Superior temporal gyrus (tissue), 1 donor: ENCODE data around the gene LRP1B.
"Not testable (repeated sequence)": the region's sequence is repeated elsewhere in the genome, so short reads cannot be mapped to it uniquely, and the experiment has no call there.

Source experiments
- DNase-seq: peaks from one replicate; pipeline ENCODE4 v3.0.0-alpha.2; 2016; ENCODE audit errors: extremely low spot score

The LRP1B gene

DNA sequence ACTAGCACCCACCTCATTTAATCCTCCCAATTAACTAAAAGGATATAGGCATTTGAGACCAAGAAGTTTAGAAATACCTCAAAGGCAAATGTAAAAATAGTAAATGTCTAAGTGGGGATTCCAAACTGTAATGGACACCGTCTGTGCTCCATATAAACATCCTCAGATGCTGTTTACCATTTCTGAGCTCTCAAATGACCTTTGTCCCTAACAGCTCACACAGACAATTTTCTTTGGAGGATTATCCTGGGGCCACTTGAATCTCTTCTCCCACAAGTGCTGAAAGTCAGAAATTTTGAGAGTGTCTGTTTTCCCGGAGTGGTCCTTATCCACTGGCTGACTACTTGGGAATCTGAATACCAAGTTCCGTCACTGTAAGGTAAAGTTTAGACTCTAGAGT is 1418.9 kb downstream of the LRP1B start:
- no peak for DNase-seq

DNA sequence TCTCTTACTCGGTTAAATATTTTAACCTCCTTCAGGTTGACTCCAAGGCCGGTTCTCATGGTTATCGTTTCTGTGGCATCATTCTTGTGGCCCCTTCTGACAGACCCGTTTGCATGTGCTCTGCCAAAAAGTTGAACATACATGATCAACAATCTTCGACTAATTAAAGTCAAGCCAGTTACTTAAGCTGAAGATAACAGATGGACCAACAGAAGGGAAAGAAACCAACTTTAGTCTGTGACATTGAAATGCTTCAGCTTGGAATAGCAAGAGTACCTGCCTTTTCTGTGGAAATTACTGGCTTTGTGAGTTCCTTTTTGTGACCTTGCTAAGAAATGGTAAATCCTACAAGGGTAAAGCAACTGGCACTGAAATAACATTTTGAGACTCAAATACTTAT is 1429.1 kb downstream of the LRP1B start:
- DNase-seq, result no peak

DNA sequence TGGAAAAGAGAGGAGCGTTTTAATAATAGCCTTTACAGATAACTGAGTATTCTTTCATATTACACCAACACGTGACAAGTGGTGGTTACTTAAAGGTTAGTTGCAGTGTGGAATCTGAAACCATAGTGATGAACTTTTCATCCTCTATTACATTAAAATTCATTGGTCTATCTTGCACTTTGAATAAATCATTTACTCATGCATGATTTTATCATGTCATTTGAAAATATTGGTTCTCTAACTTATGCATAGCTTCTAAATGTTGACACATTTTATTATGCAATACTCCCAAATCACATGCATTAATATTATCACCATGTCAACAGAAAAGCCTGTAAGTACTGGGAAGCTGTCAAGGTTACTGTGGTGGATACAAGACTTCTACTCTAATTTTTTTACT is 1432.2 kb downstream of the LRP1B start:
- no peak for DNase-seq

DNA sequence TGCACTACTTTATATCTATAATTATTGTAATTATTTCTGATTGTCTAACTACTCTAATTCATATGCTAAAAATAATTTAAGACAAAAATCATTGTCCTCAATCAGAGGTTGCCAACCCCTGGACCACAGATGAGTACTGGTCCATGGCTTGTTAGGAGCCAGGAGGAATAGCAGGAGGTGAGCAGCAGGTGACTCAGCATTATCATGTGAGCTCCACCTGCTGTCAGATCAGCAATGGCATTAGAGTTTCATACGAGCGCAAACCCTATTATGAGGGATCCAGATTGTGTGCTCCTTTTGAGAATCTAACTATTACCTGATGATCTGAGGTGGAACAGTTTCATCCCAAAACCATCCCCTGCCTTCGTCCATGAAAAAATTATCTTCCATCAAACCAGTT is 1434.4 kb downstream of the LRP1B start:
- DNase-seq, result no peak

DNA sequence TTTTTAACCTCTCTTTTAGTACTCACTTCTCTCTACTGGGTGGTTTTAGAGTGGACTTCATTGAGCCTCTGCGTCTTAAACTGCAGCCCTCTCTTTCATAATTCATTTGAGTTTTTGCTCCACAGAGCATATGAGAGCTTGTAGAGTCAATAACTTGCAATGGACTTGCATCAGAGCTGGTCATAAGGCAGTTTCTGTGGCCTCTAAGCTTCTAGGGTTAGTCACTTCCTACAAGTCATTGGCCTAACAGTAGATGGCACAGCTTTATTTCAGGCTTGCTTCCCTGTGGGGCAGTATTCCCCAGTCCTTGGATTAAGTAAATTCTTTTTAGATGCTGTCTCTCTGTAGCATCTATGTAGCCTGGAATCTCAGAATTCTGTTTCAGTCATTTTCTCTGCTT is 1435.7 kb downstream of the LRP1B start:
- DNase-seq, result no peak

DNA sequence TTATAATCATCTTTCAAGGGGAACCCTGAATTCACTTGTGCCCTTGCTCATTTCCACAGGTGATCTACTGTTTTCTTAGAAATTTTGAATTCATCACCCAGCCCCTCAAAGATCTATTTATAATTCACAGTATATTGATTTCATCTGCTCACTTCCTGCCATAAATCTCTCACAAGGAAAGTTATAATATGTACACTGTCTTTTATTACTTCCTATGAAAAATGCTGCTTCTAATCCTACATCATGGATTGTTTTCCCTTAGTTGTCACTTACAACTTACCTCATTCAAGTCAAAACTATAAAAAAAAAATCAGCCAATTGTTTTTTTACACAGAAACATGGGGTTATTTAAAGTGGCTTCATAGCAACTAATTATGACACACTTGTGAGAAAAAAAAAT is 1443.0 kb downstream of the LRP1B start:
- no peak for DNase-seq

DNA sequence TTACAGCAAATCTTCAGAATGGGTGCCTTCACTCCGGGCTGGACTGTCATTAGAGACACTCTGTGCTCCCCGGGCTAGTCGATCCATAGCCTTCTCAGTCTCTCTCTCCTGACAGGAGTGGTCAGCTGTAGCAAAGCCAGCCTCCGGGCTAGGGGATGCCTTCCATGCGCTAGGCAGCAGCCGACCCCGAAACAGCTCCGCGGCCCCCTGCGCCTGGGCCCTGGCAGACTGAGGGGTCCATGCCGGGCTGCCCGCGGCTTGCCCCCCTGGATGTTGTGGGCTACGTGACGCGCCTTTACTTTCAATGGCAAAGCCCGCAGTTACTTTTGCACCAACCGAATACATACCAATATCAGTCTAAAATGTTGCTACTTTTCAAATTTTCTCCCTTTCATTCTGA is 1447.2 kb downstream of the LRP1B start:
- no peak for DNase-seq

DNA sequence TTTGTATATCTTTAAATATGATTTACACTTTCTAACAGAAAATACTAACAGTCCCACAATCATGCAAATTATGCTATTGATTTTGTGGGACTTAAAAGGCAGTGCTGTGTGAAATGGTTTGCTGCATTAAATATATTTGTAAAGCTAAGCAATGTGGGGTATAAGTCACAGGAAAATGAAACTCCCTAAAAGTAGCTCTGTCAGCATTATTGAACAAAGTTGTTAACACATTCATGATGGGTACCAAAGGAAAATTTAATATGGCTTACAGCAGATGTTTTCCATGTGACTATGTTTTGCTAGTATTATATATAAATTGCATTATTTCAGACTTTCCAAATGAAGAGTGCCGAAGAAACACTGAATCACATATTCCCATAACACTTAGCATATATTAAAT is 1450.0 kb downstream of the LRP1B start:
- no peak for DNase-seq

DNA sequence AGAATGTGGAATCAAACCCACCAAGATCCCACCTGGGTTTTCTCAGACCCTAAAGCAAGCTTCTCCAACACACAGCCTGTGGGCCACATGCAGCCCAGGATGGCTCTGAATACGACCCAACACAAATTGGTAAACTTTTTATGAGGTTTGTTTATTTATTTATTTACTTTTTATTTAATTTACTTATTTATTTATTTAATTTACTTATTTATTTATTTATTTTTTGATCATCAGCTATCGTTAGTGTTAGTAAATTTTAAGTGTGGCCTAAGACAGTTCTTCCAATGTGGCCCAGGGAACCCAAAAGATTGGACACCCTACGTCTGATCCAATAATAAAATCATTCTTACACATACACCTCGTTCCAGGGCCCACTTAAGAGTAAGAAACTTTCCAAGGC is 1451.1 kb downstream of the LRP1B start:
- no peak for DNase-seq

DNA sequence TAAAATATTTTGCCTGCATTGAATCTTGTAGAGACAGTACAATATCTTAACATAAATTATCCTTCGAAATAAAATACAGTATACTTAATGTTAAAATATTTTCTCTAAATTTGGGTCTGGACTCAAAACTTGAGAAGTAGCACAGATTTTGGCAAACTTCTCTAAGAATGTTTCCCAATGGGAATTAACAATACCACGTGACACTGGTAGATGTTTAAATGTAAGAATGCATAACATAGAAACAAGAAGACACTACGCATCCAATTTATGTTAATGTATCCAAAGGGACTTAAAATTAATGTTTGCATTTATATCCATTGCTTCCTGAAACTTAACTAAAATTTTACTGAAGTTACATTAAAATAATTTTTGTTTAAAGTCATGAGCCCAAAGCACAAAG is 1460.9 kb downstream of the LRP1B start:
- no peak for DNase-seq

DNA sequence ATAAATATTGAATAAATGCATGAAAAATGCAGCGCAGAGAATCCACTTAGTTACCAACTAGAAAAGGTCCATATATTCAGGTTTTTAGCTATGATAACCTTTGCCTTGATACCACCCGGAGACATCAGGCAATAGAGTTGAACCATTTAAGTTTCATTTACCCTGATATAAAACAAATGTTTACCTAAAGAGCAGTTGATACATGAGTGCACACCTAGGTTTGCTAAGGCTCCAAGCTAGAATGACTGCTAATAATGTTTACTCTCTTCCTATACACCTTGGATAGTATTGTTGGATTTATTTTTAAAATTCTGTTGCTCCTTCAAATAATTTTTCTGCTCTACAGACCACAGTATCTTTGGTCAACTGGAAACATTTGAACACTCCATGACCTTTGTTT is 1463.6 kb downstream of the LRP1B start:
- DNase-seq, result no peak

DNA sequence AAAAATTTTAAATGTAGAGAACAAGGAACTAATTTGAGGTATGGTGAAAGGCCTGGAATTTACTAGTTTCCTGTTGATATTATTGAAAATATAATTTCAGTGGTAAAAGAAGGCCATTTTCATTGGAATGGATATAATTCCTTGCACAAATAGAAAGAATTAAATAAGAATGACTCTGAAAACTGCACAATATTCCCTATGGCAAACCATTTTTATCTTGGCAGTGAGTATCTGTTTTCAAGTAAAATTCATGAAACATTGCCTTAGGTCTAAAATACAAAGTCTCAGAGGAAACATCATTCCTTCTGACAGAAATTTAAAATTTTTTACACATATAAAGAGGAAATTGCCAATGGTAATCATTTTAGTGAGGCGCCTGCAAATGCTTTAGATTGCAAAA is 1468.3 kb downstream of the LRP1B start:
- DNase-seq, result no peak

DNA sequence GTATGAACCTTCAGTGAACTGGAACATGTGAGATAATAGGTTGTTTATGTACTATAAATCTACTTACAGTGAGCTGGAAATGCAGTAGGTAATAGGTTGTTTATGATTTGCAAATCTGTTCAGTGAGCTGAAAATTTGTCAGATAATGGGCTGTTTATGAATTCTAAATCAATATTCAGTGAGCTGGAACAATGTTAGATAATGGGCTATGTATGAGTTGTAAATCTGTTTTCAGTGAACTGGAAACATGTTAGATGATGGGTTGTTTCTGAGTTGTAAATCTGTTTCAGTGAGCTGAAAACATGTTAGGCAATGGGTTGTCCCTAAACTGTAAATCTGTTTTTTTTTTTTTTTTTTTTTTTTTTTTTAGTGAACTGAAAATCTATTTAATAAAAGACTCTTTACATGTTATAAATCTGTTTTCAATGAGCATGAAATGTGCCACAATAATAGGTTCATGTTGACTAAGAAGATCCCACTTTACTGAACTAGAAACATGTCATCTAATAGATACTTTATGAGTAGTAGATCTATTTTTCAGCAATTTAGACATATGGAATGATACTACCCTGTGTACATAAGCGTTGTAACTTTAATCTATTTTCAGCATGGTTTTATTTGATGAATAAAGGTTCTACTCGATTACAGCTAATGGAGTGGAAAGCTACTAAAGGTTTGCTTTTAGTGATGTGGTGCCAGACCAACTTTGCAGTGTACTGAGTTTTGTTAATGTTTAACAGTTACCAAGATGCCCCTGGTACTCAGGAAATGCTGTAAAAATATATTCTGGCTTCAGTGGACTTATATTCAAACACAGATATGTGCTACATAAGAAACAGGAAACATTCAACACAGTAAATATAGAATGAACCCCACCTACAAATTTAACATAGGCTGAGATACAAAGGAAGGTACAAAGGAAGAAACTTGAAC is 1471.8 kb downstream of the LRP1B start:
- DNase-seq, result no peak

DNA sequence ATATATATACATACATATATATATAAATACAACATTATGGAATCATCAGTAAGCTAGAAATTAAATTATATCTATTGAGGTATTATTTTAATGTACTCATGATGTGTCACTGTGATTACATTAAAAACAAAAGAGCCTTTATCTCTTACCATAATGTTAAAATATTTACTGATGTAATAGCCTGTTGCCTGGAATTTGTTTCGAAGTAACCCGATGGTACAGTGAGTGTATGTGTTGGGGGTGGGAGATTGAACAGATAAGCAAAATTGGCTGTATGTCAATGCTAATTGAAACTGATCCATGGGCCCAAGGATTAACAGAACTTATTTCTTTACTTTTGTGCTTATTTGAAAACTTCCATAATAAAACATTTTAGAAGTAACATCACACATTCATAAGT is 1473.2 kb downstream of the LRP1B start:
- DNase-seq, result no peak

DNA sequence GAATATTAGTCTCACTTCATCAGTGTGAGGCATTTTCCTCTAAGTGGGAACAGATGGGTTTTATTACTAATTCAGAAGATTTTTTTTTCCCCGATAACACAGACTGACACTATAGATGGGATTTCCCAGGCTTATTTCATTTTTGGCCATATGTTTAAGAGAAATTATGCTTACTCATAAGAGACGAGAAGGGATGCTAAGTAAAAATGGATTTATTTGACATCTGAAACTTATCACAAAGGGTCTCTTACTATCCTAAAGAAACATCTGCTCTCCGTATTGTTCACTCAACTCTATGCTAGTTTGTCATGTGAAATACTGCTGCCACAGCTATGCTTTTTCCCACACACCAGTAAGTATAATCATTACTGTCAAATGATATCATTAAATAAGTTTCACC is 1476.3 kb downstream of the LRP1B start:
- DNase-seq, result no peak

DNA sequence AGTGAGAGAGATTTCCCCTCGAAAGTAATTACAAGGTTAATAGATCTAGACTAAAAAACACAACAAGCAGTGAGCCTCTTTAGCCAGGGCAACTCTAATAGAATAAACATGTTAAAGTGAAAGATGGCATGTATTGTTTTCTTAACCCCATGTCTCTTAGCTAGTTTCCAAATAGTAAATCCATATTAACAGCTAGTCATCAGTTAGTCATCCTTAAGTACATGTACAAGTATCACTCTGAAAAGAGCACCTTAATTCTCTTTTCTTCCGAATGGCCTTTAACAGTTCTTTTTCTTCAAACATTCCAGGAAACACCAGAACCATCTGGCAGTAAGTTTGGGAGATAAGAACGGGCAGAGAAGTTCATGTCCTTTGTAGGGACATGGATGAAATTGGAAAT is 1480.0 kb downstream of the LRP1B start:
- no peak for DNase-seq

DNA sequence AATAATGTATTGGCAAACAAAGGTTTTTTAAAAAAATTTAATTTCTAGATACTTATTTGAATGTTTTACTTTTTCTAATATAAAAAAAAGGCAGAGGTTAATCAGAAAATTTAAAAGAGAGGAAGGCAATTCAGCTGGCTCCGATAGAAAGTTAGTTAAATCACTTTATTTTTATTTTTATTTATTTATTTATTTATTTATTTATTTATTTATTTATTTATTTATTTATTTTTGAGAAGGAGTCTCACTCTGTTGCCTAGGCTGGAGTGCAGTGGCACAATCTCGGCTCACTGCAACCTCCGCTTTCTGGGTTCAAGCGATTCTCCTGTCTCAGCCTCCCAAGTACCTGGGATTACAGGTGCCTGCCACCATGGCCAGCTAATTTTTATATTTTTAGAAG is 1480.7 kb downstream of the LRP1B start:
- DNase-seq, result not testable (repeated sequence)

DNA sequence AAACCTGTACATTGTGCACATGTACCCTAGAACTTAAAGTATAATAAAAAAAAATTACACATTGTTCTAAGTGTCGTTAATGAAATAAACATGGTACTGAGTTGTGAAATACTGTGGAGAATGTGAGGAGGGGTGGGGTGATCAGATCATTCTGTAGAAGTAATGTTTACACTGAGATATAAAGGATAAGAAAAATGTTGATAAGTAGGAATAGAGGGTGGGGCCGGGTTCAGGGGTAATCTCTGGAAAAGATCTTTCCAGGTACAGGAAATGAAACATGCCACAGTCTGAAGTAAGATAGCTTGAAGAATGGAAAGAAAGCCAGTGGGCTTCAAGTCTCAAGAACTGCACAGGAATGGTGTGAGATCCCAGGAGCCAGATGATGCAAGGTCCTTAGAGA is 1482.4 kb downstream of the LRP1B start:
- no peak for DNase-seq

DNA sequence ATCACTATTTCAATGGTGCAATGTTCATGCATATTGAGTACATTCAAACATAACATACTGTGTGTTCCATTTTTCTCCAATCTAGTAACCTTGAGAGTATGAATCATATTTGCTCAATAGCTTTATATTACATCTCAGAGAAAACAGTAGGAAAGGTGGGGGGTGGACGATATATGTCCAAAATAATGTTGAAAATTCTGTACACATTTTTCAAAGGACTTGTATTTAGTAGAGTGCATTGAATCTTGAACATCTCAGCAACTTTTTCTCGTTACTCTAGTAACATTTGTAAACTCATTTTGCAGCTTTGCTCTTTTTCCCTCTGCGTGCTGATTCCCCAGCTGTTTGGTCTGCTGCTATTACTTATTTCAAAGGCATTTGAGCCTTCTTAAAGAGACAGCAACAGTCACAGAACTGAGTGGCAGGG is 1487.0 kb downstream of the LRP1B start:
- no peak for DNase-seq

DNA sequence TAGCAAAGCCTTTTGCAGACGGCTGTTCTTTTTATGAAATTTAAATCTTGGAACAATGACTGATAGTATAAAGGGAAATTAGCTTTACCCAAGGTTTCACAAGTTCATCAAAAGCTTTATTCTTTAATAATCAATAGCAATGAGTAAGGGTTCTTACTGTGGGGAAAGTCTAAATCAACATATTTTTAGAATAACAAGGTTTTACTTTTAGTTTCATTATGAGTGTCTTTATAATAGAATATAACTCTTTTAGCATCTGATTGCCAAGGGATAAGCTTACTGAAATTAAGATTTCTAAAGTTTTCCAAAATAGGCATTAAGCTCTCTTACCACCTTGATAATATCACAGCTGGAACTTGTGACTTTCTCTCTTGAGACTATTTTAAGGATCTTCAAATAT is 1489.7 kb downstream of the LRP1B start:
- DNase-seq, result no peak

DNA sequence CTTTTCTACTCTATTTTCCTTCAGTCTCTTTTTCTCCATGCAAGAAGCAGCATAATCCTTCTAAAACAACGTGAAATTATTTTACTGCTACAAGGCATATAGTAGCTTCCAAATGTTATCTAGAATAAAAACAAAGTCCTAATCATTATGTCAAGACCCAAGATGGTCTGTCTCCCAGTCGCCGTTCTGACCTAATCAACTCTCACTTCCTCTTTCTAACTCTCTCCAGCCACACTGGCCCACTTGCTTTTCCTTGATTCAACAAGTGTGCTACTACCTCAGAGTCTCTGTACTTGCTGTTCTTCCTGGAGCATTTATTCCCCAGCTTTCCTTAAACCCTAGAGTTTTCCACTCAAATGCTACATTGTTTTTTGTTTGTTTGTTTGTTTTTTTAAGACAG is 1491.2 kb downstream of the LRP1B start:
- DNase-seq, result no peak

DNA sequence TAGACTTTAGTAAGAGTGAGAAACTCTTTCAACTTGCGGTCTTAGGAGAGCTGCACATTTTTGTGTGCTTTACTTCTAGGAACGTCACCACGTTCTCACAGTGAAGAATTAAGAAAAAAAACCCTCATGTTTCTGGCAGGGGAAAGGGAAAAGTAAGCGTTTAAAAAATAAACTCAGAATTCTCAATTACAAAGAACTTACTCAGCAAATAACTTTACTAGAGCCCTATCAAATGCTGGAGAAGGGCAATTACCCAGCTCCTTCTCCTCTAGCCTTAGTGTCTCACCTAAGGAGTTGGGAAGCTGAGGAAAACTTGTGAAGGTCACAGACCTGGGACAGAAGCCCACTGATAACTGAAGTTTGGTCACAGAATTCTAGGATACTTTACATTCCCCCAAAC is 1500.3 kb downstream of the LRP1B start:
- DNase-seq, result no peak

DNA sequence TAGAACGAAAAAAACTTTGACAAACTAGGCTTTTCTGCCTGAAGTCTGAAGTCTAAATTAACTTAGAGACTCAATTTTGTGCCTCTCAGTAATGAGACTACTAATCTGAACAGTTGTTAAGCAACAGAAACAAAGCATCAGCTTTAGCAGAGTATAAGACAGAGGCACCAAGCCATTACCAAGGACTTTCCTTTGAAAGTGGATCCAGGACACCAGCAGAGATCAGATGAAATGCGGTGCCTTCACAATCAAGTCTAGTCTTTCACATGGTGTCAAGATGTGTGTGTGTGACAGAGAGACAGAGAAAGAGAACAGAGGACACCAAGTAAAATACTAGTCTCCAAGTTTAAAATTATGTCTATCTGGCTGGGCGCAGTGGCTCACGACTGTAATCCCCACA is 1502.9 kb downstream of the LRP1B start:
- DNase-seq, result no peak

DNA sequence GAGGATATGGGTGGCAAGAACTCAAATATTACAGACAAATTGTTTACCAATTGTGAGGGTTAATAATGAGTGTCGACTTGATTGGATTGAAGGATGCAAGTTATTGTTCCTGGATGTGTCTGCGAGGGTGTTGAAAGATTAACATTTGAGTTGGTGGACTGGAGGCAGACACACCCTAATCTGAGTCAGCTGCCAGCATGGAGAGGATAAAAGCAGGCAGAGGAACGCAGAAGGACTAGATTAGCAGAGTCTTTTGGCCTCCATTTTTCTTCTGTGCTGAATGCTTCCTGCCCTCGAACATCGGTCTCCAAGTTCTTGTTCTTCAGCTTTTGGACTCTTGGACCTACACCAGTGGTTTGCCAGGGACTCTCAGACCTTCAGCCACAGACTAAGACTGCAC is 1503.7 kb downstream of the LRP1B start:
- no peak for DNase-seq
